Measurements from ENCODE around the gene LY6G5B. TPM values are rescaled to one million over a fixed set of nuclear protein-coding genes. Genes with fewer than 3 reads are reported as not detected.

Gene LY6G5B
- total RNA-seq, 2 experiments from 2014 or later: 27.0 to 28.0 TPM

DNA sequence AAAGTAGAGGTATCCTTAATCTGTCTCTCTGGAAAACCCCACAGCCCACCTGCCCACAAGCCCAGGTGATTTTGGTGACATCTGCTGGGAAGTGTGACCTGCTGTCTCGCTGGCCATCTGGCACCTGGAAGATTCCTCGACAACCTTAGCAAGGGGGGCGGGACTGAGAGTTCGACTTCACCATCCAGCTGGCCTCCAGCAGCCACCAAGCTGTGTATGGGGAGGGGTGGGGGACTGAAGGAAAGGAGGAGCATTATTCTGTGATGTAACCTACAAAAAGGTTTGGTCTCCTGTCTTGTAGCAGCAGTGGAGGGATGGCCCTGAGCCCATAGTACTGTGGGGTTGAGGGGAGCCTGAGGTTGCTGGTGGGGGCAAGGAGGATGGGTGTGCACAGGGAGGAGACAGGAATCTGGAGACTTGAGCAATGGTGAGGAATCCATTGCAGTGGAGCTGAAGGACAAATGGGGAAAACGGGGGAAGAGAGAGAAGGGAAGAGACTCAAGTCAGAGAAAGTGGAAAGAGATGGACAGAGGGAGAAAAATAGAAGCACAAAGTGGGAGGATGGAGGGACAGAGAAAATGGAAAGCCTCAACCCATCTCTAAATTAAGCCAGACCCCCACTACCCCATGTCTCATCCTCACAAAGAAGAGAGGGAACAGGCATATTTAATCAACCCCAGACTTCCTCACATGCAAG, 40.9 kb downstream of the LY6G5B start:
- intact Hi-C loops (cut with DNase I, micrococcal nuclease): no loop called here
- no peak overlapping the region for H3K27ac Mint-ChIP-seq
- Histone ChIP-seq H3K27me3 (ENCODE audit: control insufficient read depth in 1 of 2, insufficient read depth in 2 of 2, low read length in 2 of 2) (no peaks in the 10 kb centered on the region), H3K36me3 (ENCODE audit: insufficient read depth, low read length) (no peaks in the 10 kb centered on the region), H3K27ac (ENCODE audit: low read depth in 1 of 2, low read length in 2 of 2) (no peak overlapping the region), H3K4me1 (ENCODE audit: insufficient read depth, low read length) (peaks cover 14% of the 10 kb centered on the region), H3K4me3 (ENCODE audit: low read length) (no peak overlapping the region), H3K9me3 (ENCODE audit: control insufficient read depth in 1 of 2, insufficient read depth in 1 of 2, low read length in 2 of 2) (no peaks in the 10 kb centered on the region)
- H3K9me3 Mint-ChIP-seq: no peaks in the 10 kb centered on the region
- H3K4me1 Mint-ChIP-seq (ENCODE audit: low read depth): peaks cover 16% of the 10 kb centered on the region
- no peak overlapping the region for H3K4me3 Mint-ChIP-seq
- no peak for DNase-seq
- H3K36me3 Mint-ChIP-seq (ENCODE audit: low read depth): no peaks in the 10 kb centered on the region
- ATAC-seq (ENCODE audit: poor library complexity): no peak
- ChIA-PET POLR2A (interaction anchor here (0.7 to 1.9 kb wide), 2 partner anchors 119 to 121 kb away, joined by 3 to 6 read pairs; no protein-coding TSS in a partner anchor), CTCF (no interaction called here)
- TF ChIP-seq, protein P1, sequence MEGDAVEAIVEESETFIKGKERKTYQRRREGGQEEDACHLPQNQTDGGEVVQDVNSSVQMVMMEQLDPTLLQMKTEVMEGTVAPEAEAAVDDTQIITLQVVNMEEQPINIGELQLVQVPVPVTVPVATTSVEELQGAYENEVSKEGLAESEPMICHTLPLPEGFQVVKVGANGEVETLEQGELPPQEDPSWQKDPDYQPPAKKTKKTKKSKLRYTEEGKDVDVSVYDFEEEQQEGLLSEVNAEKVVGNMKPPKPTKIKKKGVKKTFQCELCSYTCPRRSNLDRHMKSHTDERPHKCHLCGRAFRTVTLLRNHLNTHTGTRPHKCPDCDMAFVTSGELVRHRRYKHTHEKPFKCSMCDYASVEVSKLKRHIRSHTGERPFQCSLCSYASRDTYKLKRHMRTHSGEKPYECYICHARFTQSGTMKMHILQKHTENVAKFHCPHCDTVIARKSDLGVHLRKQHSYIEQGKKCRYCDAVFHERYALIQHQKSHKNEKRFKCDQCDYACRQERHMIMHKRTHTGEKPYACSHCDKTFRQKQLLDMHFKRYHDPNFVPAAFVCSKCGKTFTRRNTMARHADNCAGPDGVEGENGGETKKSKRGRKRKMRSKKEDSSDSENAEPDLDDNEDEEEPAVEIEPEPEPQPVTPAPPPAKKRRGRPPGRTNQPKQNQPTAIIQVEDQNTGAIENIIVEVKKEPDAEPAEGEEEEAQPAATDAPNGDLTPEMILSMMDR (IDR thresholded peaks at IDR 0.05): no peak
- no peaks in the 10 kb centered on the region for H3K27me3 Mint-ChIP-seq

DNA sequence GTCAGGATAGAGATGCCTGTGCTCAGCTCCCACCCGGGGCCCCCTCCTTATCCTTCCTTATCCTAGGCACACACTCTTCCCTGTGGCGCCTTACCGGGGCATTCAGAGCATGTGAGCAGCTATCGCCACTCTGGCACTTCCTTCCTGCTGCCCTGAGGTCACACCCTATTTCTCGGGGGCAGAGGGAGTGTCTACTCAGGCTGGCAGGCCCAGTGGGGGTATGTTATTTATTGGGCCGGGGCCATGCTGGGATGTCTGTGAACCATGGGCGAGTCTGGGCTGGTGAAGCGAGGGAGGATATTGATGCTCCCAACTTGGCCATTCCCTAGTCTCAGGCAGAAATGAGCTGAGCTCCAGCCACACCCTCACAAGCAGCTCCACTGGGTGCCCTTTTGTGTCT, 41.5 kb downstream of the LY6G5B start:
- Histone ChIP-seq H3K4me1 (ENCODE audit: insufficient read depth, low read length) (peaks cover 14% of the 10 kb centered on the region), H3K36me3 (ENCODE audit: insufficient read depth, low read length) (no peaks in the 10 kb centered on the region), H3K27ac (ENCODE audit: low read depth in 1 of 2, low read length in 2 of 2) (no peak overlapping the region), H3K9me3 (ENCODE audit: control insufficient read depth in 1 of 2, insufficient read depth in 1 of 2, low read length in 2 of 2) (no peaks in the 10 kb centered on the region), H3K27me3 (ENCODE audit: control insufficient read depth in 1 of 2, insufficient read depth in 2 of 2, low read length in 2 of 2) (no peaks in the 10 kb centered on the region), H3K4me3 (ENCODE audit: low read length) (no peak overlapping the region)
- Mint-ChIP-seq H3K4me1 (ENCODE audit: low read depth) (peaks cover 16% of the 10 kb centered on the region), H3K9me3 (no peaks in the 10 kb centered on the region), H3K27me3 (no peaks in the 10 kb centered on the region), H3K4me3 (no peak overlapping the region), H3K36me3 (ENCODE audit: low read depth) (no peaks in the 10 kb centered on the region), H3K27ac (no peak overlapping the region)
- ATAC-seq (ENCODE audit: poor library complexity) (no peak), DNase-seq (no peak)
- ChIA-PET CTCF (interaction anchor here (1.6 kb wide), 1 partner anchor 59 kb away, joined by 5 read pairs; no protein-coding TSS in a partner anchor), POLR2A (interaction anchor here (0.7 to 1.9 kb wide), 4 partner anchors 8 to 120 kb away, joined by 3 to 7 read pairs (median 5); partner anchors contain the start of genes ABHD16A and LSM2)
- TF ChIP-seq, protein P1 (IDR thresholded peaks at IDR 0.05): no peak
- intact Hi-C loops (cut with DNase I, micrococcal nuclease): no loop called here

DNA sequence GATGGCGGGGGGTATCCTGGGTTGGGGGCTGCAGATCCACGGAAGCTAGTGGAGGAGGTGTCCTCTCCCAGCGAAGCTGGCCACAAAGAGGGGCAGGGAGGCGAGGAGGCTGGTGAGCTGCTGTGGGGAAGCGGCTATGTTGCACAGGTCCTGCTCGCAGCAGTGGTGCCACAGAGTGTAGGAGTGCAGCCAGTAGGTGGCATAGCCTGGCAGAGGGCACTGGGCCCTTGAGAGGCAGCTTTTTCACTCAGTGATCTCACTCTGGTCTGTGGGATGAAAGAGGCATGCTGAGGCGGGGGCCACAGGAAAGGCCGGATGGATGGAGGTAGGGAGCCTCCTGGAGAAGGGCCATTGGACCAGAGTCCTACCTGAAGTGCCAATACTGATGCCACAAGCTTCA, 42.5 kb downstream of the LY6G5B start:
- CTCF ChIA-PET: interaction anchor here (0.5 to 1.6 kb wide), 4 partner anchors 26 to 145 kb away, joined by 3 to 5 read pairs (median 4); no protein-coding TSS in a partner anchor
- intact Hi-C loops (cut with DNase I, micrococcal nuclease): no loop called here

More for the DNA sequence above, 42.5 kb downstream of the LY6G5B start:
- no peaks in the 10 kb centered on the region for H3K36me3 Mint-ChIP-seq (ENCODE audit: low read depth)
- no peak overlapping the region for H3K27ac ChIP-seq (ENCODE audit: low read depth in 1 of 2, low read length in 2 of 2)
- TF ChIP-seq, protein P1 (IDR thresholded peaks at IDR 0.05): no peak
- H3K9me3 ChIP-seq (ENCODE audit: control insufficient read depth in 1 of 2, insufficient read depth in 1 of 2, low read length in 2 of 2): no peaks in the 10 kb centered on the region
- no peak overlapping the region for H3K4me3 Mint-ChIP-seq
- H3K4me1 ChIP-seq (ENCODE audit: insufficient read depth, low read length): peaks cover 14% of the 10 kb centered on the region
- H3K27me3 ChIP-seq (ENCODE audit: control insufficient read depth in 1 of 2, insufficient read depth in 2 of 2, low read length in 2 of 2): no peaks in the 10 kb centered on the region
- no peaks in the 10 kb centered on the region for H3K27me3 Mint-ChIP-seq
- no peak overlapping the region for H3K27ac Mint-ChIP-seq
- peak; percentile 49 for ATAC-seq (ENCODE audit: poor library complexity)
- no peak overlapping the region for H3K4me3 ChIP-seq (ENCODE audit: low read length)
- peak in 6 of 14 experiments; percentile 15 to 55 (median 31) for DNase-seq
- no peaks in the 10 kb centered on the region for H3K9me3 Mint-ChIP-seq
- no peaks in the 10 kb centered on the region for H3K36me3 ChIP-seq (ENCODE audit: insufficient read depth, low read length)
- POLR2A ChIA-PET: interaction anchor here (1.2 to 1.9 kb wide), 4 partner anchors 9 to 118 kb away, joined by 3 to 7 read pairs (median 5); partner anchors contain the start of genes ABHD16A and LSM2
- peaks cover 16% of the 10 kb centered on the region for H3K4me1 Mint-ChIP-seq (ENCODE audit: low read depth)
